Pancreas (tissue), 10 donors: Measurements from ENCODE around the gene KBTBD13. TPM values are rescaled to one million over a fixed set of nuclear protein-coding genes. Genes with fewer than 3 reads are reported as not detected.

Source experiments
- ATAC-seq, 4 donors: fragments of 200-7000 bp; cut with Tn5 transposase; one replicate each; pipeline versions ENCODE4 v1.8.0 to v1.9.1; 2020; ENCODE audit warnings: mild to moderate bottlenecking in 4 of 4, moderate library complexity in 4 of 4
- DNase-seq, 6 donors: peaks; one replicate each; pipeline ENCODE4 v3.0.0-alpha.2; 2020
- FAIRE-seq: peaks from 2 replicates; lab custom pipeline; 2012; peaks lifted over from hg19 to GRCh38; lab: Jason Lieb, UNC
- H3K27ac ChIP-seq, 4 donors: fragments of 200-600 bp; sonication (generic); 1 replicate in 3 of 4; 2 replicates in 1 of 4; pipeline versions ENCODE4 v1.5.0 to v1.8.0; 2020
- H3K27me3 ChIP-seq, 4 donors: fragments of 200-600 bp; one replicate each; pipeline ENCODE4 v1.8.0; 2021
- H3K36me3 ChIP-seq, 3 donors: fragments of 200-600 bp; sonication (generic) in 1 of 3; one replicate each; pipeline versions ENCODE4 v1.5.0 to v1.8.0; 2020 to 2021
- H3K4me1 ChIP-seq, 3 donors: fragments of 200-600 bp; one replicate each; pipeline ENCODE4 v1.8.0; 2021
- H3K4me3 ChIP-seq, 4 donors: fragments of 200-600 bp; sonication (generic) in 2 of 4; one replicate each; pipeline versions ENCODE4 v1.5.0 to v1.8.0; 2020 to 2021
- H3K9me3 ChIP-seq, 4 donors: fragments of 200-600 bp; one replicate each; pipeline ENCODE4 v1.8.0; 2021
- CTCF ChIP-seq, 4 donors: fragments of 200-600 bp; sonication (generic) in 3 of 4; IDR thresholded peaks; one replicate each; pipeline versions ENCODE4 v1.5.0 to v1.8.0; 2021; ENCODE audit warnings: antibody characterized with exemption in 4 of 4
- WGBS, 2 donors: extraction: QIAGEN DNeasy Blood & Tissue Kit; methylation state at CpG; one replicate each; pipeline ENCODE4 v1.1.7; 2013; 5-methylcytosine and 5-hydroxymethylcytosine counted together
- intact Hi-C, 3 donors: fragments of 100-400 bp; cut with DNase I; formaldehyde crosslinking; loops; one replicate each; pipeline versions ENCODE4 v1.11.1 to v1.14.2; 2022
- polyA plus RNA-seq, 2 donors: library from polyadenylated mRNA; stranded (reverse); fragments of 200-250 nt; gene quantifications; one replicate each; pipeline ENCODE4 v1.2.3, GENCODE V29; 2013
- total RNA-seq, 6 donors: library from RNA; stranded (reverse); fragmentation: NEBNext Ultra II Directional in 4 of 6; extraction: Animal tissue kit (Norgen Biotek cat#: 25700) in 4 of 6; gene quantifications; one replicate each; pipeline versions ENCODE4 v1.2.1 to v1.2.4, GENCODE V29; 2021 to 2023
- donor health status: healthy with polysubstance abuse.
- donor health status: DM: no; HTN: no; CAD: no; lungs with moderate emphysema.
- donor health status: DM: no; HTN: no; CAD: no.
- donor health status: control.
- donor health status: control.
- donor health status: Bipolar disorder and iron deficiency.
- donor health status: DM: yes; HTN: yes; CAD: no.
- donor health status: DM: no; HTN: no; CAD: no.
- donor health status: DM: no; HTN: no; CAD: no.
- donor health status: DM: yes; HTN: yes; CAD: no.

KBTBD13 gene
- total and polyA plus RNA-seq, 8 donors: not detected

DNA sequence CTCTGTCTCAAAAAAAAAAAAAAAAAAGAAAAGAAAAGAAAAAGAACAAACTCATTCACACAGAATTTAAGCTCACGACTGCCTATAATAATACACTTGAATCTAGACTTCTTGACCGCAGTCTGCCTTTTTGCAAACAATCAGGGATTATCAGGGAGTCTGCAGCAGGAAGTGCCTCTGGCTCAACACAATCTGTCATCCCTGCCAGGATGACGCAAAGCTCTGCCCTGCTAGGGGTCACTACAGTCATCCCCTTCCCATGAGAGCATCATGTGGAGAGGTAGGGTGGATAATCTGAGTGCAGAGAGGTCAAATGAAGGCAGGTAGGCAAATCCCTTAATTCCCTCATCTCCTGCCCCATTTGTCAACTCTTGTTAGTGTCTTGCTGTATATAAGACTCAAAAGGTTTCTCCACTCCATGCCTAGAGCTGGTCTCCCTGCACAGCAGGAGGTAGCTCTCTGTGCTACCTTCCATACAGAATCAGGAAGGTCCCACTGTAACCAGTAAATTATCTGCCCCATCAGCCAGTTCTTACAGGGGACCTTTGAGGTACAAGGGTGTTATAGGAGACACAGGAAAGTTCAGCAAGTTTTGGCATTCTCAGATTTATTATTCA lies 34.2 kb downstream of the KBTBD13 start:
- ATAC-seq: no peak
- FAIRE-seq: no peak
- peaks cover 0 to 16% (median 5%) of the 10 kb centered on the region in 3 donors for H3K36me3 ChIP-seq
- DNase-seq: no peak
- no peak for TF ChIP-seq CTCF (IDR thresholded peaks at IDR 0.05)
- H3K27me3 ChIP-seq: no peaks in the 10 kb centered on the region
- 71 to 81% methylated on average over 3 of the region's 3 CpGs for WGBS, 2 donors
- intact Hi-C loops: no loop called here
- H3K4me1 ChIP-seq: no peaks in the 10 kb centered on the region
- no peak overlapping the region for H3K27ac ChIP-seq
- no peak overlapping the region for H3K4me3 ChIP-seq
- no peaks in the 10 kb centered on the region for H3K9me3 ChIP-seq

DNA sequence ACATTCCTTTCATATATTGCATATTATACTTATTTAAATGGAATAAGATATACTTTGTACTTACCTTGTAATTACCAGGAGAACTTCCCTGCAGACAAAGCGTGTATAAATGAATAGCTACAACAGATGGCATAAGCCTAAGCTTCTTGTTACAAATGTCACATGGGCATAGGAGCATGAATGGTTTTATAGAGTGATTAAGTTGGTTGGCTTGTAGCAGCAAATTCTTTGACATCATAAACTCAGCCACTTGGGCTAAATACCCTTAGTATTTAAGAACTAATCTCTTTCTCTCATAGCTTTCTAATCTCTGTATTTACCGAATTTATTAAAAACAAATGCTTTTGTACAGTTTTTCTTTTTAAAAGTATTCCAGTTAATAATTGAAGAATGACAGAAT lies 38.5 kb downstream of the KBTBD13 start, which contains the start of gene UBAP1L:
TSS of gene UBAP1L (minus strand) at position 115 of the 400 bp plus-strand sequence. CDS start 8,985 bp downstream, outside the sequence.
- intact Hi-C loops: no loop called here
- H3K4me1 ChIP-seq: no peaks in the 10 kb centered on the region
- 86 to 89% methylated on average over 2 of the region's 2 CpGs for WGBS, 2 donors
- FAIRE-seq: no peak
- ATAC-seq: no peak
- no peaks in the 10 kb centered on the region for H3K9me3 ChIP-seq
- no peaks in the 10 kb centered on the region for H3K27me3 ChIP-seq
- no peak within 1 kb of the TSS for H3K27ac ChIP-seq
- H3K4me3 ChIP-seq: no peak within 1 kb of the TSS
- no peak for DNase-seq
- H3K36me3 ChIP-seq: peaks cover 5 to 38% (median 9%) of the 10 kb centered on the region in 3 donors
- TF ChIP-seq CTCF (IDR thresholded peaks at IDR 0.05): no peak

DNA sequence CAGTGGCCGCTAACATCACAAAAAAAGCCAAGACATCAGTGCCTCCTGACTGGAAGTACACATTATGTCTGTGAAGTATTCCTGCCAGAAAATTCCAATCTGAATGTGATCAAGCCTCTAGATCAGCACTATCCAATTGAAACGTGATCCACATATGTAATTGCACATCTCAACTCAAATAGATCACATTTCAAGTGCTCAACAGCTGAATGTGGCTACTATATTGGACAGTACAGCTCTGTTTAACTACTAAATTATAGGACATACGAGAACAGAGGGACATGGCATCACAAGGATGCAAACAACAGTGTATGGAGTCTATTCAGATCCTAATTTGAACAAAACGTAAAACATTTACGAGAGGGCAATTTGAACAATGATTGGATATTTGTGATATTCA lies 39.0 kb downstream of the KBTBD13 start:
- TF ChIP-seq CTCF (IDR thresholded peaks at IDR 0.05): no peak
- ATAC-seq (no peak), FAIRE-seq (no peak), DNase-seq (no peak)
- Histone ChIP-seq H3K4me3 (no peak overlapping the region), H3K36me3 (peaks cover 5 to 41% (median 9%) of the 10 kb centered on the region in 3 donors), H3K4me1 (no peaks in the 10 kb centered on the region), H3K27me3 (no peaks in the 10 kb centered on the region), H3K27ac (no peak overlapping the region), H3K9me3 (no peaks in the 10 kb centered on the region)
- intact Hi-C loops: no loop called here
- 83 to 85% methylated on average over 5 of the region's 5 CpGs for WGBS, 2 donors

Other genes with a start within 250 kb of the KBTBD13 start
- gene PLEKHO2, start 234.8 kb upstream of the KBTBD13 start, total RNA-seq: 10 to 100 TPM in 1 of 6 donors, 1 to 10 TPM in 5; 1.3 to 13.5 (median 4.4) TPM
- 1 to 10 TPM; 5.0 to 7.4 TPM for gene PLEKHO2, start 234.8 kb upstream of the KBTBD13 start, polyA plus RNA-seq
- gene ANKDD1A, start 164.8 kb upstream of the KBTBD13 start, total RNA-seq: 1 to 10 TPM; 2.0 to 4.9 (median 3.8) TPM
- 1 to 10 TPM; 2.2 to 4.6 TPM for gene ANKDD1A, start 164.8 kb upstream of the KBTBD13 start, polyA plus RNA-seq
- gene SPG21, start 86.8 kb upstream of the KBTBD13 start, total RNA-seq: 10 to 100 TPM; 26.3 to 40.2 (median 29.5) TPM
- gene SPG21, start 86.8 kb upstream of the KBTBD13 start, polyA plus RNA-seq: 10 to 100 TPM; 21.1 to 39.1 TPM
- 1 to 10 TPM; 3.3 to 6.6 (median 4.4) TPM for gene MTFMT, start 47.1 kb upstream of the KBTBD13 start, total RNA-seq
- 1 to 10 TPM; 1.9 to 3.5 TPM for gene MTFMT, start 47.1 kb upstream of the KBTBD13 start, polyA plus RNA-seq
- under 1 TPM in 2 of 6 donors, not detected in 4; 0.26 to 0.49 TPM for gene SLC51B, start 31.4 kb upstream of the KBTBD13 start, total RNA-seq
- 1 to 10 TPM in 1 of 2 donors, not detected in 1; 1.1 TPM for gene SLC51B, start 31.4 kb upstream of the KBTBD13 start, polyA plus RNA-seq
- gene RASL12, start 8.8 kb upstream of the KBTBD13 start, total RNA-seq: 1 to 10 TPM in 3 of 6 donors, under 1 TPM in 3; 0.28 to 4.2 (median 1.2) TPM
- gene RASL12, start 8.8 kb upstream of the KBTBD13 start, polyA plus RNA-seq: 1 to 10 TPM; 2.8 TPM
- gene UBAP1L, start 38.5 kb downstream of the KBTBD13 start, total RNA-seq: 1 to 10 TPM; 1.5 to 3.3 (median 2.4) TPM
- 10 to 100 TPM in 1 of 2 donors, 1 to 10 TPM in 1; 7.9 to 11.4 TPM for gene UBAP1L, start 38.5 kb downstream of the KBTBD13 start, polyA plus RNA-seq
- gene PDCD7, start 57.1 kb downstream of the KBTBD13 start, total RNA-seq: 10 to 100 TPM in 3 of 6 donors, 1 to 10 TPM in 3; 7.3 to 13.1 (median 9.5) TPM
- gene PDCD7, start 57.1 kb downstream of the KBTBD13 start, polyA plus RNA-seq: 1 to 10 TPM; 7.3 to 9.8 TPM
- 10 to 100 TPM; 17.6 to 31.1 (median 20.9) TPM for gene CLPX, start 108.6 kb downstream of the KBTBD13 start, total RNA-seq
- 1 to 10 TPM; 6.3 to 8.3 TPM for gene CLPX, start 108.6 kb downstream of the KBTBD13 start, polyA plus RNA-seq
- gene CILP, start 134.7 kb downstream of the KBTBD13 start, total RNA-seq: 10 to 100 TPM in 1 of 6 donors, 1 to 10 TPM in 2, under 1 TPM in 3; 0.28 to 20.7 (median 3.1) TPM
- 1 to 10 TPM; 1.0 to 1.1 TPM for gene CILP, start 134.7 kb downstream of the KBTBD13 start, polyA plus RNA-seq
- 1 to 10 TPM; 3.8 to 7.5 (median 5.7) TPM for gene PARP16, start 210.1 kb downstream of the KBTBD13 start, total RNA-seq
- 1 to 10 TPM; 3.1 to 5.5 TPM for gene PARP16, start 210.1 kb downstream of the KBTBD13 start, polyA plus RNA-seq
- not detected for gene RNU5A-1, start 219.3 kb downstream of the KBTBD13 start, total RNA-seq
- gene RNU5A-1, start 219.3 kb downstream of the KBTBD13 start, polyA plus RNA-seq: not detected
- 10 to 100 TPM in 3 of 6 donors, not detected in 3; 10.5 to 21.8 (median 21.6) TPM for gene RNU5B-1, start 227.9 kb downstream of the KBTBD13 start, total RNA-seq
- gene RNU5B-1, start 227.9 kb downstream of the KBTBD13 start, polyA plus RNA-seq: not detected